ENCODE data around the gene NUCB1. TPM values are rescaled to one million over a fixed set of nuclear protein-coding genes. Genes with fewer than 3 reads are reported as not detected.
"Not testable (repeated sequence)": the region's sequence is repeated elsewhere in the genome, so short reads cannot be mapped to it uniquely, and the experiment has no call there.

The NUCB1 gene
- total and polyA plus RNA-seq, 4 donors: 186 to 775 (median 238) TPM

DNA sequence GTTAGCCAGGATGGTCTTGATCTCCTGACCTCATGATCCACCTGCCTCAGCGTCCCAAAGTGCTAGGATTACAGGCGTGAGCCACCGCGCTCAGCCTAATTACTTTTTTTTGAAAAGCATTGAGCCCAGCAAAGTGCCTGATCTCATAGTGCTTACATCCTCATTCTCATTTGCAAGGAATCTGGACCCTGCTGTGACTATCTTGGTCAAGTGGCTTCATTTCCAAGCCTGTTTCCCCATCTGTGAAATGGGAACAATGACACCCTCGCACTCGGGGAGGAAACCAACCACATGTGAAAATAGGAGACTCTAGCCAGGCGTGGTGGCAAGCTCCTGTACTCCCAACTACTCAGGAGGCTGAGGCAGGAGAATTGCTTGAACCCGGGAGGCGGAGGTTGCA lies 30.1 kb upstream of the NUCB1 start:
- Histone ChIP-seq H3K27me3 (ENCODE audit: control insufficient read depth in 4 of 4, insufficient read depth in 4 of 4, low read length in 3 of 4) (no peaks in the 10 kb centered on the region), H3K9me3 (ENCODE audit: control insufficient read depth in 4 of 4, low read length in 3 of 4) (no peaks in the 10 kb centered on the region), H3K4me3 (ENCODE audit: low read depth in 1 of 3, low read length in 3 of 3) (no peak overlapping the region), H3K27ac (ENCODE audit: low read depth in 1 of 2, low read length in 2 of 2) (no peak overlapping the region), H3K4me1 (ENCODE audit: control insufficient read depth in 4 of 4, insufficient read depth in 4 of 4, low read length in 3 of 4) (peaks cover 5 to 25% (median 23%) of the 10 kb centered on the region in 4 donors), H3K9ac (ENCODE audit: low read depth in 1 of 2, low read length in 2 of 2) (no peak overlapping the region), H3K36me3 (ENCODE audit: control insufficient read depth in 4 of 4, insufficient read depth in 3 of 4, low read depth in 1 of 4, low read length in 3 of 4) (peaks cover 0 to 10% (median 9%) of the 10 kb centered on the region in 4 donors)
- no peak for DNase-seq (ENCODE audit: low spot score)
- TF ChIP-seq, protein P1, sequence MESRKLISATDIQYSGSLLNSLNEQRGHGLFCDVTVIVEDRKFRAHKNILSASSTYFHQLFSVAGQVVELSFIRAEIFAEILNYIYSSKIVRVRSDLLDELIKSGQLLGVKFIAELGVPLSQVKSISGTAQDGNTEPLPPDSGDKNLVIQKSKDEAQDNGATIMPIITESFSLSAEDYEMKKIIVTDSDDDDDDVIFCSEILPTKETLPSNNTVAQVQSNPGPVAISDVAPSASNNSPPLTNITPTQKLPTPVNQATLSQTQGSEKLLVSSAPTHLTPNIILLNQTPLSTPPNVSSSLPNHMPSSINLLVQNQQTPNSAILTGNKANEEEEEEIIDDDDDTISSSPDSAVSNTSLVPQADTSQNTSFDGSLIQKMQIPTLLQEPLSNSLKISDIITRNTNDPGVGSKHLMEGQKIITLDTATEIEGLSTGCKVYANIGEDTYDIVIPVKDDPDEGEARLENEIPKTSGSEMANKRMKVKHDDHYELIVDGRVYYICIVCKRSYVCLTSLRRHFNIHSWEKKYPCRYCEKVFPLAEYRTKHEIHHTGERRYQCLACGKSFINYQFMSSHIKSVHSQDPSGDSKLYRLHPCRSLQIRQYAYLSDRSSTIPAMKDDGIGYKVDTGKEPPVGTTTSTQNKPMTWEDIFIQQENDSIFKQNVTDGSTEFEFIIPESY (IDR thresholded peaks at IDR 0.05): no peak
- no peak for TF ChIP-seq EGR1 (IDR thresholded peaks at IDR 0.05; ENCODE audit: low read depth in 2 of 2)
- TF ChIP-seq, protein P2, sequence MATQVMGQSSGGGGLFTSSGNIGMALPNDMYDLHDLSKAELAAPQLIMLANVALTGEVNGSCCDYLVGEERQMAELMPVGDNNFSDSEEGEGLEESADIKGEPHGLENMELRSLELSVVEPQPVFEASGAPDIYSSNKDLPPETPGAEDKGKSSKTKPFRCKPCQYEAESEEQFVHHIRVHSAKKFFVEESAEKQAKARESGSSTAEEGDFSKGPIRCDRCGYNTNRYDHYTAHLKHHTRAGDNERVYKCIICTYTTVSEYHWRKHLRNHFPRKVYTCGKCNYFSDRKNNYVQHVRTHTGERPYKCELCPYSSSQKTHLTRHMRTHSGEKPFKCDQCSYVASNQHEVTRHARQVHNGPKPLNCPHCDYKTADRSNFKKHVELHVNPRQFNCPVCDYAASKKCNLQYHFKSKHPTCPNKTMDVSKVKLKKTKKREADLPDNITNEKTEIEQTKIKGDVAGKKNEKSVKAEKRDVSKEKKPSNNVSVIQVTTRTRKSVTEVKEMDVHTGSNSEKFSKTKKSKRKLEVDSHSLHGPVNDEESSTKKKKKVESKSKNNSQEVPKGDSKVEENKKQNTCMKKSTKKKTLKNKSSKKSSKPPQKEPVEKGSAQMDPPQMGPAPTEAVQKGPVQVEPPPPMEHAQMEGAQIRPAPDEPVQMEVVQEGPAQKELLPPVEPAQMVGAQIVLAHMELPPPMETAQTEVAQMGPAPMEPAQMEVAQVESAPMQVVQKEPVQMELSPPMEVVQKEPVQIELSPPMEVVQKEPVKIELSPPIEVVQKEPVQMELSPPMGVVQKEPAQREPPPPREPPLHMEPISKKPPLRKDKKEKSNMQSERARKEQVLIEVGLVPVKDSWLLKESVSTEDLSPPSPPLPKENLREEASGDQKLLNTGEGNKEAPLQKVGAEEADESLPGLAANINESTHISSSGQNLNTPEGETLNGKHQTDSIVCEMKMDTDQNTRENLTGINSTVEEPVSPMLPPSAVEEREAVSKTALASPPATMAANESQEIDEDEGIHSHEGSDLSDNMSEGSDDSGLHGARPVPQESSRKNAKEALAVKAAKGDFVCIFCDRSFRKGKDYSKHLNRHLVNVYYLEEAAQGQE (IDR thresholded peaks at IDR 0.05): no peak
- no peak for TF ChIP-seq SP1 (IDR thresholded peaks at IDR 0.05)
- no peak for TF ChIP-seq TAF1 (conservative IDR thresholded peaks at IDR 0.05)
- 95% methylated on average over 9 of the region's 9 CpGs for WGBS

DNA sequence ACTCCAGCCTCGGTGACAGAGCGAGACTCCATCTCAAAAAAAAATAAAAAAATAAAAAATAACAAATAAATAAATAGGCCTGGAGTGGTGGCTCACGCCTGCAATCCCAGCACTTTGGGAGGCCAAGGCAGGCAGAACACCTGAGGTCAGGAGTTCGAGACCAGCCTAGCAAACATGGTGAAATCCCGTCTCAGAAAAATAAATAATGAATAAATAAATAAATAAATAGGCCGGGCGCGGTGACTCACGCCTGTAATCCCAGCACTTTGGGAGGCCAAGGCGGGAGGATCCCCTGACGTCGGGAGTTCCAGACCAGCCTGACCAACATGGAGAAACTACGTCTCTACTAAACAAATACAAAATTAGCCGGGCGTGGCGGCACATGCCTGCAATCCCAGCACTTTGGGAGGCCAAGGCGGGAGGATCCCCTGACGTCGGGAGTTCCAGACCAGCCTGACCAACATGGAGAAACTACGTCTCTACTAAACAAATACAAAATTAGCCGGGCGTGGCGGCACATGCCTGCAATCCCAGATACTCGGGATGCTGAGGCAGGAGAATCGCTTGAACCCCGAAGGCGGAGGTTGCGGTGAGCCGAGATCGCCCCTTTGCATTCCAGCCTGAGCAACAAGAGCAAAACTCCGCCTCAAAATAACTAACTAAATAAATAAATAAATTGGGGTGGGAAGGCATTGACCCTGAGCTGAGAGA lies 28.5 kb upstream of the NUCB1 start:
- peaks cover 6 to 36% (median 25%) of the 10 kb centered on the region in 4 donors for H3K4me1 ChIP-seq (ENCODE audit: control insufficient read depth in 4 of 4, insufficient read depth in 4 of 4, low read length in 3 of 4)
- not testable (repeated sequence) for H3K9me3 ChIP-seq (ENCODE audit: control insufficient read depth in 4 of 4, low read length in 3 of 4); H3K9ac ChIP-seq (ENCODE audit: low read depth in 1 of 2, low read length in 2 of 2); H3K27me3 ChIP-seq (ENCODE audit: control insufficient read depth in 4 of 4, insufficient read depth in 4 of 4, low read length in 3 of 4); DNase-seq (ENCODE audit: low spot score)
- TF ChIP-seq NR2F2 (IDR thresholded peaks at IDR 0.05) (peak; percentile 49), RXRA (IDR thresholded peaks at IDR 0.05) (peak in 1 of 2 donors; percentile 78)
- H3K27ac ChIP-seq (ENCODE audit: low read depth in 1 of 2, low read length in 2 of 2): peak overlapping the region; percentile 68 to 71
- 62% methylated on average over 31 of the region's 31 CpGs for WGBS
- H3K4me3 ChIP-seq (ENCODE audit: low read depth in 1 of 3, low read length in 3 of 3): peak overlapping the region in 1 of 3 donors; percentile 4
- peaks cover 0 to 14% (median 10%) of the 10 kb centered on the region in 4 donors for H3K36me3 ChIP-seq (ENCODE audit: control insufficient read depth in 4 of 4, insufficient read depth in 3 of 4, low read depth in 1 of 4, low read length in 3 of 4)

DNA sequence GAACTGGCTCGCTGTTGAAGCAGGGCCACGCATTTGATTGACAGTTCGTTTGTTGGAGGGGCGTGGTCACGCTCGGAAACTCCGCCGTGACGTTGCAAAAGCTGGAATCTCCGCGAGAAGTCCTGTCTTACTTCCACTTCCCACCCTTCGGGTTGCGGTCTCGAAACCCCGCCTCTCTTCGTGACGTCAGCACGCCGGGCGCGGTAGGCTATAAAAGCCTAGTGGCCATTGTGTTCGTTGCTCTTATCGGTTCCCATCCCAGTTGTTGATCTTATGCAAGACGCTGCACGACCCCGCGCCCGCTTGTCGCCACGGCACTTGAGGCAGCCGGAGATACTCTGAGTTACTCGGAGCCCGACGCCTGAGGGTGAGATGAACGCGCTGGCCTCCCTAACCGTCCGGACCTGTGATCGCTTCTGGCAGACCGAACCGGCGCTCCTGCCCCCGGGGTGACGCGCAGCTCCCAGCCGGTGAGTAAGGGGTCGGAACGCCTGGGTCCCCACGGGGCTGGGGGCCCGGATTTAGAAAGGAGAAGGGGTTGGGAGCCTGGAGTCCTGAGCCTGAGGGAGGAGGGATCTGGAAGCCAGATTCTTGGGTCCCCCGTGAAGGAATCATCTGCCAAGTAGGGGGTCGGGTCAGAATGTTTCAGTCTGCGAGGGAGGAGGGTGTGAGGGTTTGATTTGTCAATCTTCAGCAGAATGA lies 27.8 kb upstream of the NUCB1 start, which contains the start of gene PPP1R15A:
TSS of gene PPP1R15A (plus strand) at position 240 of the 702 bp plus-strand sequence. CDS start 813 bp downstream, outside the sequence.
- Histone ChIP-seq H3K4me3 (ENCODE audit: low read depth in 1 of 3, low read length in 3 of 3) (peak within 1 kb of the TSS; percentile 74 to 94 (median 79)), H3K36me3 (ENCODE audit: control insufficient read depth in 4 of 4, insufficient read depth in 3 of 4, low read depth in 1 of 4, low read length in 3 of 4) (peaks cover 0 to 14% (median 10%) of the 10 kb centered on the region in 4 donors), H3K9ac (ENCODE audit: low read depth in 1 of 2, low read length in 2 of 2) (peak within 1 kb of the TSS; percentile 89 to 98), H3K27ac (ENCODE audit: low read depth in 1 of 2, low read length in 2 of 2) (peak within 1 kb of the TSS; percentile 99 to 100), H3K27me3 (ENCODE audit: control insufficient read depth in 4 of 4, insufficient read depth in 4 of 4, low read length in 3 of 4) (no peaks in the 10 kb centered on the region), H3K4me1 (ENCODE audit: control insufficient read depth in 4 of 4, insufficient read depth in 4 of 4, low read length in 3 of 4) (peaks cover 6 to 34% (median 24%) of the 10 kb centered on the region in 4 donors), H3K9me3 (ENCODE audit: control insufficient read depth in 4 of 4, low read length in 3 of 4) (no peaks in the 10 kb centered on the region)
- under 1% methylated on average over 53 of the region's 53 CpGs for WGBS
- peak; percentile 100 for DNase-seq (ENCODE audit: low spot score)
- TF ChIP-seq NR2F2 (IDR thresholded peaks at IDR 0.05) (no peak), FOXA2 (IDR thresholded peaks at IDR 0.05) (peak; percentile 31), YY1 (IDR thresholded peaks at IDR 0.05) (peak; percentile 96), SP1 (IDR thresholded peaks at IDR 0.05) (peak; percentile 70), TAF1 (conservative IDR thresholded peaks at IDR 0.05) (peak; percentile 92), RAD21 (IDR thresholded peaks at IDR 0.05) (peak in 1 of 2 donors; percentile 25), RXRA (IDR thresholded peaks at IDR 0.05) (peak in 1 of 2 donors; percentile 77), GABPA (IDR thresholded peaks at IDR 0.05 in 1 of 2, conservative IDR thresholded peaks at IDR 0.05 in 1 of 2) (peak in 1 of 2 donors; percentile 70), EGR1 (IDR thresholded peaks at IDR 0.05; ENCODE audit: low read depth in 2 of 2) (peak in 1 of 2 donors; percentile 82), JUND (IDR thresholded peaks at IDR 0.05) (peak in 1 of 2 donors; percentile 60), FOXA1 (IDR thresholded peaks at IDR 0.05) (peak; percentile 25)
- TF ChIP-seq, protein P3, sequence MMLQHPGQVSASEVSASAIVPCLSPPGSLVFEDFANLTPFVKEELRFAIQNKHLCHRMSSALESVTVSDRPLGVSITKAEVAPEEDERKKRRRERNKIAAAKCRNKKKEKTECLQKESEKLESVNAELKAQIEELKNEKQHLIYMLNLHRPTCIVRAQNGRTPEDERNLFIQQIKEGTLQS (IDR thresholded peaks at IDR 0.05): no peak
- TF ChIP-seq, protein P4, sequence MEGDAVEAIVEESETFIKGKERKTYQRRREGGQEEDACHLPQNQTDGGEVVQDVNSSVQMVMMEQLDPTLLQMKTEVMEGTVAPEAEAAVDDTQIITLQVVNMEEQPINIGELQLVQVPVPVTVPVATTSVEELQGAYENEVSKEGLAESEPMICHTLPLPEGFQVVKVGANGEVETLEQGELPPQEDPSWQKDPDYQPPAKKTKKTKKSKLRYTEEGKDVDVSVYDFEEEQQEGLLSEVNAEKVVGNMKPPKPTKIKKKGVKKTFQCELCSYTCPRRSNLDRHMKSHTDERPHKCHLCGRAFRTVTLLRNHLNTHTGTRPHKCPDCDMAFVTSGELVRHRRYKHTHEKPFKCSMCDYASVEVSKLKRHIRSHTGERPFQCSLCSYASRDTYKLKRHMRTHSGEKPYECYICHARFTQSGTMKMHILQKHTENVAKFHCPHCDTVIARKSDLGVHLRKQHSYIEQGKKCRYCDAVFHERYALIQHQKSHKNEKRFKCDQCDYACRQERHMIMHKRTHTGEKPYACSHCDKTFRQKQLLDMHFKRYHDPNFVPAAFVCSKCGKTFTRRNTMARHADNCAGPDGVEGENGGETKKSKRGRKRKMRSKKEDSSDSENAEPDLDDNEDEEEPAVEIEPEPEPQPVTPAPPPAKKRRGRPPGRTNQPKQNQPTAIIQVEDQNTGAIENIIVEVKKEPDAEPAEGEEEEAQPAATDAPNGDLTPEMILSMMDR (IDR thresholded peaks at IDR 0.05; ENCODE audit: low read depth, low read length, missing input control): peak; percentile 34
- TF ChIP-seq, protein P5, sequence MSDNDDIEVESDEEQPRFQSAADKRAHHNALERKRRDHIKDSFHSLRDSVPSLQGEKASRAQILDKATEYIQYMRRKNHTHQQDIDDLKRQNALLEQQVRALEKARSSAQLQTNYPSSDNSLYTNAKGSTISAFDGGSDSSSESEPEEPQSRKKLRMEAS (IDR thresholded peaks at IDR 0.05): peak; percentile 79
